Erythroblast (primary cell): ENCODE measurements around the gene BABAM2.

Source experiments
- GATA1 ChIP-seq: IDR thresholded peaks from 2 replicates; pipeline ENCODE4 v1.6.1; 2011; ENCODE audit warnings: low read depth, mild to moderate bottlenecking, control low read depth, low read length, moderate library complexity
- POLR2A ChIP-seq: IDR thresholded peaks from 2 replicates; pipeline ENCODE4 v1.6.1; 2011; ENCODE audit warnings: mild to moderate bottlenecking, low read length

DNA sequence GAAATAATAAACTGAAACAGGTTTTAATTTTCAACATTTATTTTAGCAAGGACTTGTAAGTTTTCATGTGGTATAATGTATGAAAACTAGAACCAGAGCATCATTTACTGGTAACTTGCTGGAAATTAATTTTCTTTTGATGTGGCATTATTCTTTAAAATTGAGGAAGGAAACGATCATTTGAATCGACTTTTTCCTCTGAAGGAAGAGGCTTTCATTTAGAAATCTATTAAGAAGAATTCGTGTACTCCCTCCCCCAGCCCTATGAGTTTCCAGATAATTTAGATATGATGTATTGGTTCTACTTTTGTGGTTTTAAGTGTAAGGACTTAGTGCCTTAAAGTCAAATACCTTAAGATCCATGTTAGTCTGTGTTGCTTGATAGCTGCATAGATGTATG is 2.5 kb downstream of the BABAM2 start:
- TF ChIP-seq POLR2A: no peak
- TF ChIP-seq GATA1: no peak
